ENCODE data around the gene ZNF536.

The ZNF536 gene

GRCh38 chr19:30584090-30584489 lies 211.9 kb downstream of the ZNF536 start:
- TF ChIP-seq ZFX (IDR thresholded peaks at IDR 0.05; ENCODE audit: borderline replicate concordance) (no peak), CTCF (IDR thresholded peaks at IDR 0.05) (no peak)
- H3K27ac ChIP-seq, result no peak overlapping the region

- no peak overlapping the region for H3K27ac ChIP-seq
- no peak for TF ChIP-seq ZFX (IDR thresholded peaks at IDR 0.05; ENCODE audit: borderline replicate concordance)
- no peak for TF ChIP-seq CTCF (IDR thresholded peaks at IDR 0.05)
Measured at GRCh38 chr19:30587869-30588268, 215.7 kb downstream of the ZNF536 start.

GRCh38 chr19:30590596-30591229 lies 218.5 kb downstream of the ZNF536 start:
- no peak overlapping the region for H3K27ac ChIP-seq
- no peak for TF ChIP-seq CTCF (IDR thresholded peaks at IDR 0.05)
- no peak for TF ChIP-seq ZFX (IDR thresholded peaks at IDR 0.05; ENCODE audit: borderline replicate concordance)

- no peak overlapping the region for H3K27ac ChIP-seq
- TF ChIP-seq ZFX (IDR thresholded peaks at IDR 0.05; ENCODE audit: borderline replicate concordance) (no peak), CTCF (IDR thresholded peaks at IDR 0.05) (no peak)
Measured at GRCh38 chr19:30593356-30593755, 221.2 kb downstream of the ZNF536 start.

- no peak overlapping the region for H3K27ac ChIP-seq
- TF ChIP-seq ZFX (IDR thresholded peaks at IDR 0.05; ENCODE audit: borderline replicate concordance) (no peak), CTCF (IDR thresholded peaks at IDR 0.05) (no peak)
Measured at GRCh38 chr19:30593975-30594745, 222.0 kb downstream of the ZNF536 start.

- no peak overlapping the region for H3K27ac ChIP-seq
- no peak for TF ChIP-seq ZFX (IDR thresholded peaks at IDR 0.05; ENCODE audit: borderline replicate concordance)
- TF ChIP-seq CTCF (IDR thresholded peaks at IDR 0.05), result no peak
Measured at GRCh38 chr19:30596268-30596667, 224.1 kb downstream of the ZNF536 start.

- no peak overlapping the region for H3K27ac ChIP-seq
- no peak for TF ChIP-seq ZFX (IDR thresholded peaks at IDR 0.05; ENCODE audit: borderline replicate concordance)
- no peak for TF ChIP-seq CTCF (IDR thresholded peaks at IDR 0.05)
Measured at GRCh38 chr19:30596813-30597399, 224.7 kb downstream of the ZNF536 start.
